ENCODE data around the gene ACSM6. TPM values are rescaled to one million over a fixed set of nuclear protein-coding genes. Genes with fewer than 3 reads are reported as not detected.
A peak's percentile ranks its signal among the peaks of the same experiment; 100 is the strongest.
"Not testable (repeated sequence)": the region's sequence is repeated elsewhere in the genome, so short reads cannot be mapped to it uniquely, and the experiment has no call there.

Gene ACSM6
- total RNA-seq, 1 donor = not detected

GRCh38 chr10:95187617-95188016, 6.4 kb upstream of the ACSM6 start:
- DNase-seq (ENCODE audit: insufficient read length, low spot score, missing footprints) = no peak
- H2AFZ ChIP-seq (ENCODE audit: low read length) = no peak overlapping the region
- no peak for TF ChIP-seq CTCF (IDR thresholded peaks at IDR 0.05; ENCODE audit: extremely low read depth, low read depth, low read length)
- H3K27me3 ChIP-seq (ENCODE audit: insufficient read depth, low read length) = peaks cover 5% of the 10 kb centered on the region
- peaks cover 4% of the 10 kb centered on the region for H3K4me1 ChIP-seq (ENCODE audit: insufficient read depth, low read length)
- no peaks in the 10 kb centered on the region for H3K9me3 ChIP-seq (ENCODE audit: low read depth, low read length)
- no peaks in the 10 kb centered on the region for H3K36me3 ChIP-seq (ENCODE audit: insufficient read depth, low read length)
- H3K27ac ChIP-seq (ENCODE audit: low read depth, low read length) = no peak overlapping the region
- H4K20me1 ChIP-seq (ENCODE audit: insufficient read depth, low read length) = no peaks in the 10 kb centered on the region
- no peaks in the 10 kb centered on the region for H3K79me2 ChIP-seq (ENCODE audit: insufficient read depth, low read length)
- H3K4me2 ChIP-seq (ENCODE audit: insufficient read depth, low read length) = no peak overlapping the region
- H3K4me3 ChIP-seq (ENCODE audit: insufficient read depth, low read length) = no peak overlapping the region

GRCh38 chr10:95188593-95188992, 5.4 kb upstream of the ACSM6 start:
- TF ChIP-seq CTCF (IDR thresholded peaks at IDR 0.05; ENCODE audit: extremely low read depth, low read depth, low read length) = no peak
- no peak for DNase-seq (ENCODE audit: insufficient read length, low spot score, missing footprints)
- no peaks in the 10 kb centered on the region for H3K9me3 ChIP-seq (ENCODE audit: low read depth, low read length)
- H4K20me1 ChIP-seq (ENCODE audit: insufficient read depth, low read length) = no peaks in the 10 kb centered on the region
- H3K79me2 ChIP-seq (ENCODE audit: insufficient read depth, low read length) = no peaks in the 10 kb centered on the region
- no peaks in the 10 kb centered on the region for H3K4me1 ChIP-seq (ENCODE audit: insufficient read depth, low read length)
- H3K4me2 ChIP-seq (ENCODE audit: insufficient read depth, low read length) = no peak overlapping the region
- no peaks in the 10 kb centered on the region for H3K36me3 ChIP-seq (ENCODE audit: insufficient read depth, low read length)
- H3K27me3 ChIP-seq (ENCODE audit: insufficient read depth, low read length) = peaks cover 5% of the 10 kb centered on the region
- H3K4me3 ChIP-seq (ENCODE audit: insufficient read depth, low read length) = no peak overlapping the region
- no peak overlapping the region for H2AFZ ChIP-seq (ENCODE audit: low read length)
- H3K27ac ChIP-seq (ENCODE audit: low read depth, low read length) = no peak overlapping the region

GRCh38 chr10:95196046-95196445, 2.0 kb downstream of the ACSM6 start:
- DNase-seq (ENCODE audit: insufficient read length, low spot score, missing footprints) = no peak
- no peaks in the 10 kb centered on the region for H3K36me3 ChIP-seq (ENCODE audit: insufficient read depth, low read length)
- H4K20me1 ChIP-seq (ENCODE audit: insufficient read depth, low read length) = no peaks in the 10 kb centered on the region
- H3K4me1 ChIP-seq (ENCODE audit: insufficient read depth, low read length) = no peaks in the 10 kb centered on the region
- H3K9me3 ChIP-seq (ENCODE audit: low read depth, low read length) = no peaks in the 10 kb centered on the region
- H3K79me2 ChIP-seq (ENCODE audit: insufficient read depth, low read length) = no peaks in the 10 kb centered on the region
- H3K27ac ChIP-seq (ENCODE audit: low read depth, low read length) = no peak overlapping the region
- no peak for TF ChIP-seq CTCF (IDR thresholded peaks at IDR 0.05; ENCODE audit: extremely low read depth, low read depth, low read length)
- H3K27me3 ChIP-seq (ENCODE audit: insufficient read depth, low read length) = no peaks in the 10 kb centered on the region
- H3K4me2 ChIP-seq (ENCODE audit: insufficient read depth, low read length) = no peak overlapping the region
- H2AFZ ChIP-seq (ENCODE audit: low read length) = no peak overlapping the region
- H3K4me3 ChIP-seq (ENCODE audit: insufficient read depth, low read length) = no peak overlapping the region

GRCh38 chr10:95201736-95202135, 7.7 kb downstream of the ACSM6 start:
- no peak overlapping the region for H3K27ac ChIP-seq (ENCODE audit: low read depth, low read length)
- no peaks in the 10 kb centered on the region for H3K36me3 ChIP-seq (ENCODE audit: insufficient read depth, low read length)
- no peak overlapping the region for H3K4me2 ChIP-seq (ENCODE audit: insufficient read depth, low read length)
- no peaks in the 10 kb centered on the region for H4K20me1 ChIP-seq (ENCODE audit: insufficient read depth, low read length)
- peak; percentile 68 for DNase-seq (ENCODE audit: insufficient read length, low spot score, missing footprints)
- no peaks in the 10 kb centered on the region for H3K79me2 ChIP-seq (ENCODE audit: insufficient read depth, low read length)
- H3K4me3 ChIP-seq (ENCODE audit: insufficient read depth, low read length) = no peak overlapping the region
- no peaks in the 10 kb centered on the region for H3K4me1 ChIP-seq (ENCODE audit: insufficient read depth, low read length)
- no peaks in the 10 kb centered on the region for H3K9me3 ChIP-seq (ENCODE audit: low read depth, low read length)
- H2AFZ ChIP-seq (ENCODE audit: low read length) = no peak overlapping the region
- H3K27me3 ChIP-seq (ENCODE audit: insufficient read depth, low read length) = no peaks in the 10 kb centered on the region
- TF ChIP-seq CTCF (IDR thresholded peaks at IDR 0.05; ENCODE audit: extremely low read depth, low read depth, low read length) = peak; percentile 87

- not testable (repeated sequence) for H2AFZ ChIP-seq (ENCODE audit: low read length); H3K4me1 ChIP-seq (ENCODE audit: insufficient read depth, low read length); H3K27me3 ChIP-seq (ENCODE audit: insufficient read depth, low read length); H3K4me2 ChIP-seq (ENCODE audit: insufficient read depth, low read length); H3K36me3 ChIP-seq (ENCODE audit: insufficient read depth, low read length); H3K79me2 ChIP-seq (ENCODE audit: insufficient read depth, low read length); DNase-seq (ENCODE audit: insufficient read length, low spot score, missing footprints); H3K4me3 ChIP-seq (ENCODE audit: insufficient read depth, low read length); H3K27ac ChIP-seq (ENCODE audit: low read depth, low read length); H4K20me1 ChIP-seq (ENCODE audit: insufficient read depth, low read length); H3K9me3 ChIP-seq (ENCODE audit: low read depth, low read length)
Measured at GRCh38 chr10:95202865-95203264, 8.8 kb downstream of the ACSM6 start.

Data from osteoblast (primary cell).